ENCODE results near the gene OR13G1.

DNA sequence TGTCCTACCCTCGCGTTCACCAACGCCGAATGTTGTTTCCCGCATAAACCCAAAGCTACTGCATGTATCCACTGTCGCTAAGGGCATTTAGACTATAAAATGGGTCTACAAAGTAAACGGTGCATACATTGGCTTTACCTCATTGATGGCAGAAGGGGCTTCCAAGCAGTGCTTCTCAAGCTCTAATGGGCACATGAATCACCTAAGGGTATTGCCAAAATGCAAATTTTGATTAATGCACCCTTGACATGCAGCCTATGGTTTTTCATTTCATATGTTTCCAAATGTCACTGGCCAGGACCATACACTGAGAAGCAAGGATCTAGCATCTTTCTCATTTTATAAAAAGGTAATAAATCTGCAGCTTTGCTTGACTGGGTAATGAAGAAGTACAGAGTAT, 34.2 kb upstream of the OR13G1 start:
- TF ChIP-seq, protein P1, sequence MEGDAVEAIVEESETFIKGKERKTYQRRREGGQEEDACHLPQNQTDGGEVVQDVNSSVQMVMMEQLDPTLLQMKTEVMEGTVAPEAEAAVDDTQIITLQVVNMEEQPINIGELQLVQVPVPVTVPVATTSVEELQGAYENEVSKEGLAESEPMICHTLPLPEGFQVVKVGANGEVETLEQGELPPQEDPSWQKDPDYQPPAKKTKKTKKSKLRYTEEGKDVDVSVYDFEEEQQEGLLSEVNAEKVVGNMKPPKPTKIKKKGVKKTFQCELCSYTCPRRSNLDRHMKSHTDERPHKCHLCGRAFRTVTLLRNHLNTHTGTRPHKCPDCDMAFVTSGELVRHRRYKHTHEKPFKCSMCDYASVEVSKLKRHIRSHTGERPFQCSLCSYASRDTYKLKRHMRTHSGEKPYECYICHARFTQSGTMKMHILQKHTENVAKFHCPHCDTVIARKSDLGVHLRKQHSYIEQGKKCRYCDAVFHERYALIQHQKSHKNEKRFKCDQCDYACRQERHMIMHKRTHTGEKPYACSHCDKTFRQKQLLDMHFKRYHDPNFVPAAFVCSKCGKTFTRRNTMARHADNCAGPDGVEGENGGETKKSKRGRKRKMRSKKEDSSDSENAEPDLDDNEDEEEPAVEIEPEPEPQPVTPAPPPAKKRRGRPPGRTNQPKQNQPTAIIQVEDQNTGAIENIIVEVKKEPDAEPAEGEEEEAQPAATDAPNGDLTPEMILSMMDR (IDR thresholded peaks at IDR 0.05 in 8 of 11, conservative IDR thresholded peaks at IDR 0.05 in 3 of 11): no peak
- no peak for TF ChIP-seq POLR2AphosphoS5 (IDR thresholded peaks at IDR 0.05)

Data from spleen (tissue), 7 donors.